Measurements from ENCODE around the gene GATAD2A. TPM values are rescaled to one million over a fixed set of nuclear protein-coding genes. Genes with fewer than 3 reads are reported as not detected.

The GATAD2A gene
- total and polyA plus RNA-seq, 8 donors, result 9.3 to 119 (median 20.2) TPM

- H3K4me3 ChIP-seq, result no peak overlapping the region
- H3K9me3 ChIP-seq, result no peaks in the 10 kb centered on the region
- no peaks in the 10 kb centered on the region for H3K27me3 ChIP-seq
- peaks cover 27 to 90% (median 69%) of the 10 kb centered on the region in 4 donors for H3K4me1 ChIP-seq
- WGBS, 5 donors, result 52 to 68% (median 58%) methylated on average over 15 of the region's 15 CpGs
- peak in 1 of 2 donors; percentile 55 for DNase-seq
- peaks cover 0 to 4% (median 1%) of the 10 kb centered on the region in 4 donors for H3K36me3 ChIP-seq
- TF ChIP-seq CTCF (IDR thresholded peaks at IDR 0.05) (no peak), POLR2AphosphoS5 (IDR thresholded peaks at IDR 0.05) (no peak), POLR2A (IDR thresholded peaks at IDR 0.05) (no peak), EP300 (IDR thresholded peaks at IDR 0.05) (no peak)
- intact Hi-C loops (cut with DNase I; ENCODE audit: low total_unique reads), result no loop called here
- peak overlapping the region; percentile 16 to 60 (median 48) for H3K27ac ChIP-seq
Observed at GRCh38 chr19:19447536-19448237, 42.2 kb downstream of the GATAD2A start.

GRCh38 chr19:19448238-19448544, 42.7 kb downstream of the GATAD2A start:
- TF ChIP-seq CTCF (IDR thresholded peaks at IDR 0.05), result no peak
- no peak for TF ChIP-seq POLR2AphosphoS5 (IDR thresholded peaks at IDR 0.05)
- TF ChIP-seq POLR2A (IDR thresholded peaks at IDR 0.05), result no peak
- TF ChIP-seq EP300 (IDR thresholded peaks at IDR 0.05), result no peak
- no peaks in the 10 kb centered on the region for H3K9me3 ChIP-seq
- 60 to 76% (median 73%) methylated on average over 8 of the region's 8 CpGs for WGBS, 5 donors
- peak overlapping the region; percentile 16 to 60 (median 48) for H3K27ac ChIP-seq
- no peaks in the 10 kb centered on the region for H3K27me3 ChIP-seq
- H3K36me3 ChIP-seq, result peaks cover 0 to 4% (median 2%) of the 10 kb centered on the region in 4 donors
- H3K4me1 ChIP-seq, result peaks cover 27 to 91% (median 74%) of the 10 kb centered on the region in 4 donors
- no peak overlapping the region for H3K4me3 ChIP-seq
- DNase-seq, result peak in 1 of 2 donors; percentile 65
- intact Hi-C loops (cut with DNase I; ENCODE audit: low total_unique reads), result no loop called here

DNA sequence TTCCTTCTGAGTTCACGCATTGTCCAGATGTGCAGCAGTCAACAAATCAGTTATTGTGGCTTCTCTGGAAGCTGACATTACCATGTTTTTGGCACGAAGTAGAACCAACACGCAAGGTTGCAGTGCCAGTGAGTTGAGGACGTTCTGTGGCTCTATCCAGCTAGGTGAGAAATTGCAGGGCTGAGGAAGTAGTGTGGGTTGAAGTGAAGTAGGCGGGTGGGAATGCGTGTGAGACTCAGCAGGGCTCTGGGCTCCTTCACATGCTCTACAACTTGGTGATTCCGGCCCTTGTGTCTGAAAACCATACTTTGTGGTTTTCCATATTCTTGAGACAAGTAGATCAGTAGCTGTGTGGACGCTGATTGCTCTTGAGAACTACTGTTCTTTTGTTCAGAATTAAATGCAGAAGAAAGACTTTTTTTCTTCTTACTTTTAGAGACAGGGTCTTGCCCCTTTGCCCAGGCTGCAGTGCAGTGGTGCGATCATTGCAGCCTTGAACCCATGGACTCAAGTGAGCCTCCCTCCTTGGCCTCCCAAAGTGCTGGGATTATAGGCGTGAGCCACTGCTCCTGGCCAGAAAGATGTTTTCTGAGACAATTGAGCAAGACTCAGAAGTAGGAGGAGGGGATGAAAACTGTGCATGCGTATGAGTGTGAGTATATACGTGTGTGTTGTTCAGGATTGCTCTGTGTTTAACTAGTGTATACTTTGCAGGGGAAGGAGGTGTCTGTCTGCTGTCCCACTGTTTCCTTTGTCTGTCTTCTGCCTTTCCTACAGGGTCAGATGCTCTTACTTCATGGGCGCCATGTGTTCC, 46.2 kb downstream of the GATAD2A start:
- peak overlapping the region in 2 of 5 donors; percentile 55 to 58 for H3K27ac ChIP-seq
- H3K9me3 ChIP-seq, result no peaks in the 10 kb centered on the region
- intact Hi-C loops (cut with DNase I; ENCODE audit: low total_unique reads), result no loop called here
- no peaks in the 10 kb centered on the region for H3K27me3 ChIP-seq
- H3K4me1 ChIP-seq, result peaks cover 14 to 86% (median 50%) of the 10 kb centered on the region in 4 donors
- no peak overlapping the region for H3K4me3 ChIP-seq
- 62 to 77% (median 74%) methylated on average over 13 of the region's 13 CpGs for WGBS, 5 donors
- peaks cover 0 to 4% (median 0%) of the 10 kb centered on the region in 4 donors for H3K36me3 ChIP-seq
- no peak for TF ChIP-seq CTCF (IDR thresholded peaks at IDR 0.05)
- no peak for TF ChIP-seq POLR2A (IDR thresholded peaks at IDR 0.05)
- no peak for DNase-seq

- Histone ChIP-seq H3K9me3 (no peaks in the 10 kb centered on the region), H3K27ac (peak overlapping the region in 2 of 5 donors; percentile 55 to 58), H3K4me1 (peaks cover 11 to 86% (median 46%) of the 10 kb centered on the region in 4 donors), H3K27me3 (no peaks in the 10 kb centered on the region), H3K4me3 (no peak overlapping the region), H3K36me3 (peaks cover 0 to 4% (median 2%) of the 10 kb centered on the region in 4 donors)
- intact Hi-C loops (cut with DNase I; ENCODE audit: low total_unique reads), result no loop called here
- WGBS, 5 donors, result 72 to 82% (median 75%) methylated on average over 11 of the region's 11 CpGs
- TF ChIP-seq POLR2AphosphoS5 (IDR thresholded peaks at IDR 0.05) (no peak), EP300 (IDR thresholded peaks at IDR 0.05) (no peak), POLR2A (IDR thresholded peaks at IDR 0.05) (no peak), CTCF (IDR thresholded peaks at IDR 0.05) (no peak)
- no peak for DNase-seq
Observed at GRCh38 chr19:19452243-19453124, 47.0 kb downstream of the GATAD2A start.

Data from stomach (tissue), 9 donors.